UCSD-AML1 (cell line): Measurements from ENCODE around the gene LAMA3.
A peak's percentile ranks its signal among the peaks of the same experiment; 100 is the strongest.

Experiments used
- DNase-seq: peaks from one replicate; lab custom pipeline; 2025; ENCODE audit not compliant: unreplicated experiment; lab: John Stamatoyannopoulos, UW

The LAMA3 gene

DNA sequence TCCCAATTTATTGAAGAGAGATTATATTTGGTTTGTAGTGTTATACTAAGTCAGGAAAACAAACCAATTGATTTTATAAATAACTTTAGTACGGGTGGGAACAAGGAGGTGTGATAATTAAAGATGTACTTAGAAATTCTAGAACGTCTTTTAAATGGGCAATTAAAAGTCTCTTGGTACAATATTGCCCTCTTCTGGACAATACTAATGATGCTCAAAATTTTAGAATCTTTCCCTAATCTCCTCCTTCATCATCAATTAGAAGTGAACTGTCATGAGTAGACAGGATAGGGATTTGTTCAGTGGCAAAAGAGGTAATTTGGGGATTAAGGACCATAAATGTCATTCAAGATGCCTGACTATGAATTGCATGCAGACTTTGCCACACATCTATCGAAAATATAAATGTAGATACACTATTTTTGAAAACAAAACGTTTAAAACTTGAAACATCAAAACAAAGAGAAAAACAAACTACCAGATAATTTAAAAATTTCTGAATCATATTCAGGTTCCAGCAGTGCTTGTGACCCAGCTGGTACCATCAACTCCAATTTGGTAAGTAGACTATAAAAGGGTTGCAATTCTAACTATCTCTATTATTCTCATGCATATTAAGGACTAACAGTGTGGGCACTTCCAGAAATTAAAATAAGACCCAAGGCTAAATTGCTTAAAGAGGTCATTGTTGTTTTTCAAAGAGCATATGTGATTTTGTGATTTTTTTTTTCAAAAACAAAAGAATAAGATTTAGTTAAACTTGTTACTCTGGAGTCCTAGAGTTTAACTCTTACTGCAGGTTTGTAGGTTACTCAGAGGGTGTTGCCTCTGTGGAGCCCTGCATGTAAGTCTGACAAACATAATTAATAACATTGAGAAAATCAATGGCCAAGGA is 123.5 kb downstream of the LAMA3 start:
- DNase-seq: no peak

- no peak for DNase-seq
Observed at GRCh38 chr18:23814991-23815614, 125.8 kb downstream of the LAMA3 start.

GRCh38 chr18:23816021-23816420 is 126.8 kb downstream of the LAMA3 start:
- DNase-seq: no peak

DNA sequence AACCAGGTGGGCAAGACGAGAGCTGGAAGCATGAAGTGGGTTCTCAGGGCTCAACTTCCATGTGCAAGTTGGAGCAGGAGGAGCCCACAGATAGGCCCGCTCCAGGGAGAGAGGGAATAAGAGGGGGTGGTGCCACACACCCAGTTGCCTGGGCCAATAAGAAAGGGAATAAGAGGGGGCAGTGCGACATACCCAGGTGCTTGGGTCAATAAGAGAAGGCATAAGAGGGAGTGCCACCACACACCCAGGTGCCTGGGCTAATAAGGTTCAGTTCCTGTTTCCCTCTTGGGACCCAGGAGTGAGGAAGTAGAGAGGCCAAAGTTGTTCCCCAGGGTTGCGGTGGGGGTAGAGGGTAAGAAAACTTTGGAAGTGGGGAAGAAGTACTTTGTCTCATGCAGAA is 127.5 kb downstream of the LAMA3 start:
- no peak for DNase-seq

- DNase-seq: no peak
Observed at GRCh38 chr18:23819001-23819400, 129.7 kb downstream of the LAMA3 start.

GRCh38 chr18:23822590-23823385 is 133.5 kb downstream of the LAMA3 start:
- no peak for DNase-seq

DNA sequence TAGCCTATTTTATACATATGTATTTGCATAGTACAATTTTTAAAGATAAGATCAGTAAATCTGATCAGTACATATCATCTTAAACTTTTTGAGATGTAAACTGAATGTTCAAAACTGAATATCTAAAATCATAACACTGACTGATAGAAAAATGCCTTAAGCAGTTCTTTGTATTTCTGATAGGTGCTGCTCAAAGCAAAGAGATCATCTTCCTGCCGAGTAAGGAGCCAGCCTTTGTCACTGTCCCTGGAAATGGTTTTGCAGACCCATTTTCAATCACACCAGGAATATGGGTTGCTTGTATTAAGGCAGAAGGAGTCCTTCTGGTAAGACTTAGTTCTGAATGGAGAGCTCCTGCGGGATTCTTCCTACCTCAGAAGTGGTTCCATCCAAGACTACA is 135.0 kb downstream of the LAMA3 start:
- DNase-seq: no peak

- DNase-seq: no peak
Observed at GRCh38 chr18:23824669-23825068, 135.4 kb downstream of the LAMA3 start.

DNA sequence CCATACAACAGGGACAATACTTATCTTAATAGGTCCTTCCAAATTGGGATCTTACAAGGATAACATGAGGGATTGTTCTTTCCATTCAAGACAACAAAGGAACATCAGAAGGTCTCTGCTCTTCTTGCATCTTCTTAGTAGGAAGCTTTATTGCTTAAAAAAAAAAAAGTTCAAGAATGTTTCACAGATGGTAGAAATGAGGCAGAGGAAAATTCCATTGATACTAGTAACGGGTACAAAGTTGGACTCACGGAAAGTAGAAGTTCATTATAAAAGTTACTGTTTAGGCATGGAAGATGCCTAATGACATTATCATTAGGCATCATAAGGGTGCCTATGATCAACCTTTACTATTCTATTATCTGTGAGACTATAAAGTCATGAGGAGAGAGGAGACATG is 136.2 kb downstream of the LAMA3 start:
- no peak for DNase-seq

DNA sequence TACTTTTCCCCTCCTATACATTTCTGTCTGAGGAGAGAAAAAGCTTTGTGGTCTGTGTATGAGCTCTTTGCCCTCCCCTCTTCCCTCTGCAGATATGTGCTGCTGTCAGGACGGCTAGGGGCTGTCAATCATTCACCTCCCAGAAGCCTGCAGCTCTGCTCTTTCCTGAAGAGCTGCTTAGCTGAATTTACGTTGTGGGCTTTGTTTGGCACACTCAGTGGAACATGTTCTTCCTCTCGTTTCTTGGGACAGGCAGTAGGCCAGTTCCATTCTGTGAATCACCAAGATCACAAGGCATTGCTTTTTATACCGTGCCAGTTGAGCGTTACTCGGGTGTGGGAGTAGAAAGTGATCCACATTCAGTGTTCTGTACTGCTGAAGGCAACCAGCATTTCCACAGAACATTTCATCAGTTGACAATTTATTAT is 136.7 kb downstream of the LAMA3 start:
- DNase-seq: peak; percentile 39

- DNase-seq: no peak
Observed at GRCh38 chr18:23826850-23827620, 137.8 kb downstream of the LAMA3 start.

DNA sequence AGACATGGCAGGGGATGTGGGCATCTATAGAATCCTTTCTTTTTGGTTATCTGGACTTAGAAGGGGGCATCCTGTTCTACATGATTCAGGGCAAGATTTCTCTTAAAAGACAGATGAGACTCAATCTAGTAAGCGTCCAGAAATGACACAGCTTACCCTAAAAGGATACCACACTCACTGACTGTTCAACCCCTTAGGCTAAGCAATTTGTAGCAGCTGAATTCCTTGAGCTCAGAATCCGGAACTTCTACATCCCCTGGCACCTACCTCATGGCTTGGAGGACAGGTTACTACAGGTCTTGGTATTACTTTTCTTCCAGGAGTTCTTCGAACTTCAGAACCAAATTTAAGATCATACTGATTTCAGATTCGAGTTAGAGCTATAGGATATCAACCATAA is 138.4 kb downstream of the LAMA3 start:
- no peak for DNase-seq

- no peak for DNase-seq
Observed at GRCh38 chr18:23828426-23828825, 139.2 kb downstream of the LAMA3 start.

DNA sequence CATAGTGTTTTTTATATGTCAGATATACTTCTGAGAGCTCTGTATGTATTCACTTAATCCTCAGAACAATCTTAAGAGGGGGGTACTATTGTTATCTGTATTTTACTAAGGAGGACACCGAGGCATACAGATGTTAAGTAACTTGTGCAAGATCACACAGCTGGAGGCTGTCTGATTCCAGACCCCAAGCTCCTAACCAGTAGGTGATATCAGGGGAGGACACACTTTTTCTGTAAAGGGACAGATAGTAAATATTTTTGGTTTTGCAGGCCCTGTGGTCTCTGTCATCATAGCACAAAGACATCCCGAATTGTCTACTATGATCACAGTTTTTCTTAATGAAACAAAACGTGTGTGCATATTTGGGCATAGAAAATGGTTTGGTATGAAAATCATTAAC is 143.7 kb downstream of the LAMA3 start:
- no peak for DNase-seq

GRCh38 chr18:23833714-23834113 is 144.5 kb downstream of the LAMA3 start:
- no peak for DNase-seq

DNA sequence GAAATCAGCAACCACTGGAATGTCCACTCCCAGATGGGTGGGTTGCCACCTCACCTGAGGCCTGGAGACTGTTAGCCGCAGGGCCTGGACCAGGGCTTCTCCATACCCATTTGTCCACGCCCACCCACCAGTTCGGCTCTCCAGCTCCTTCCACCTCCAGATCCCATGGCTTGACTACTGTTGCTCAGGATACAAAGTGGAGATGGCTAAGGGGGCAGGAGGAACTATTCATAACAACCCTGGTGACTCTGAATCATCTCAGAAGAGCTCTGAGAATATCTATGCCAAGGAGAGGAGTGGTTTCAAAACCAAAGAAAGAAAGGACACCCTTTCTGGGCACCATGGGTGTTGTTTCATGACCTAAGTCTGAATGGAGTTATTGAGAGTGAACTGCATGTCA is 145.8 kb downstream of the LAMA3 start:
- no peak for DNase-seq

GRCh38 chr18:23835506-23835905 is 146.3 kb downstream of the LAMA3 start:
- DNase-seq: no peak

- DNase-seq: no peak
Observed at GRCh38 chr18:23837591-23837990, 148.3 kb downstream of the LAMA3 start.

- no peak for DNase-seq
Observed at GRCh38 chr18:23838233-23838632, 149.0 kb downstream of the LAMA3 start.

GRCh38 chr18:23838801-23839366 is 149.6 kb downstream of the LAMA3 start:
- DNase-seq: no peak

- no peak for DNase-seq
Observed at GRCh38 chr18:23842305-23842704, 153.1 kb downstream of the LAMA3 start.
